ENCODE measurements around the gene CCDC12.
A peak's percentile ranks its signal among the peaks of the same experiment; 100 is the strongest.

CCDC12 gene

DNA sequence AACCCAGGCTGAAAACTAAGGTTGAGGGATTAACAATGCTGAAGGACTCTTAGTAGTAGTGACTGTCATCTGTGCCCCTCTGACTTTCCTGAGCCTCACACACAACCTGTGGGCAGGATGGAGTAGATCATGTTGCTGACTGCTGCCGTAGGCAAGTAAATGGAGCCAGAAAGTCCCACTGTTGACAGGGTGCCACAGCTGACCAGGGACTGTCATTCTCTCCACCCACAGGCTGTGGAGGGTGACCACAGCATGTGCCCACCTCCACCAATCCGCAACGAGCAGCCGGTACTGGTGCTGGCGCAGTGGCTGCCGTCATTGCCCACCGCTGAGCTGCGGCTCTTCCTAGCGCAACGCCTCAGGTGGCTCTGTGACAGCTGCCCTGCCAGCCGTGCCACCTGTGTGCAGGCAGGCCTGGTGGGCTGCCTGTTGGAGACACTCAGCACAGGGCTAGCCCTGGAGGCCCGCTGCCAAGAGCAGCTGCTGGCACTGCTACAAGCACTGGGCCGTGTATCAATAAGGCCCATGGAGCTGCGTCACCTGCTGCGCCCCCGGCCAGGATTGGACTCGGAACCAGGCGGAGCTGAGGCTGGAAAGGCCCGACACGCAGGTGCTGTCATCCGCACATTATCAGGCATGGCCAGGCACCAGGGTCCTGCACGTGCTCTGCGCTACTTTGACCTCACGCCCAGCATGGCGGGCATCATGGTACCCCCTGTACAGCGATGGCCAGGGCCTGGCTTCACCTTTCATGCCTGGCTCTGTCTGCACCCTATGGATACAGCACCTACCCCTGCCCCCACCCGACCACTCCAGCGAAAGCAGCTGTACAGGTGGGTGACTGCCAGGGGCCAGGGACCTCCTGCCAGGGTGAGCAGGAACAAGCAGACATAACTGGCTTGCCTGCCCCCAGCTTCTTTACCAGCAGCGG is 18.5 kb upstream of the CCDC12 start:
- no peak for DNase-seq

DNA sequence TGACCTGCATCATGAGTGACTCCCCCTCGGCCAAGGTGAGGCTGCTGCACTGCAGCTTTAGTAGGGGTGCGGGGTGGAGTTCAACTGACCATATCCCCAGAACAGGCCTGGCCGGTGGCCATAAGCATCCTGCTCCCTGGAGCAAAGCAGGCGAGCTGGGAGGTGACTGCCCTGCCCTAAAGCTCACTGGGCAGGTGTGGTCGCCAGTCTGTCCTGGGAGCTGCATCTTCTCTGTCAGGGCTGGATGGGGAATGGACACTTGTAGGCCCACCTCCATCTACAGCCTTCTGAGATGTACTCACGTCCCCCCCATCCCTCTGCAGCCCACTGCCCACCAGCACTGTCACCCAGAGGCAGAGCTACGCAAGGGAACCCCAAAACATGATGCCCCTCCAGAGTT is 17.4 kb upstream of the CCDC12 start:
- DNase-seq, result no peak

DNA sequence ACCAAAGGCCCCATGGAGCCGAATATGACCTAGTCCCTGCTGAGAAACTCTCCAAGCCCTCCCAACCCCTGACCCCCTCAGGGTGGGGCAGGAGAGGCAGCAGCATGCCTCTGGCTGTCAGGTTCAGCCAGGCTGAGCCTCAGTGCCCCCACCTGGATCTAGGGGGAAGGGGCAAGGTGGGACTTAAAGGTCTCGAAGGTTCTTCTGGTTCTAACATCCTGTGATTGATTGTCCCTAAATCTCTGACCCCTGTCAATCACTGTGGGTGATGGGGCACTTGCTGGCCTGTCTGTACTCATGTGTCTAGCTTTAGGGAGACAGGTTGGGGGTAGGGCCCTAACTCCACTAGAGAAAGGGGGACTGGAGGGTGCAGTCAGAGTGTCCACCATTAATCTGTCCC is 16.7 kb upstream of the CCDC12 start:
- DNase-seq, result no peak

DNA sequence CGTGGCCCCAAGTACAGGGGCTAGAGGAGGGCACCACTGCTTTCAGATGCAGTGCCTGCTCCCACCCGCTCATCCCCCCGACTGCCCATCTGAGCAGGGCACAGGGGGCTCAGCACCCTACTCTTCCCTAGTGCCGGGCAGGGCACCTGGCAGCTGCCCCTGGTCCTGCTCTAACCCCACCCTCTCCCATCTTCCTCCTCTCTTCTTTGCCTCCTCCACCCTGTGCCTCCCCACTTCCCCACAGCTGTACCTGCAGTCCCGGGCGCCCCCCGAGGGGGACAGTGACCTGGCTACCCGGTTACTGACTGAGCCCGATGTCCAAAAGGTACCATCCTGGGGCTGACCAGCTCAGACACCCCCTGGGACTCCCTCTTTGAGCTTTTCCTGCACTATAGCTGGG is 15.7 kb upstream of the CCDC12 start:
- no peak for DNase-seq

DNA sequence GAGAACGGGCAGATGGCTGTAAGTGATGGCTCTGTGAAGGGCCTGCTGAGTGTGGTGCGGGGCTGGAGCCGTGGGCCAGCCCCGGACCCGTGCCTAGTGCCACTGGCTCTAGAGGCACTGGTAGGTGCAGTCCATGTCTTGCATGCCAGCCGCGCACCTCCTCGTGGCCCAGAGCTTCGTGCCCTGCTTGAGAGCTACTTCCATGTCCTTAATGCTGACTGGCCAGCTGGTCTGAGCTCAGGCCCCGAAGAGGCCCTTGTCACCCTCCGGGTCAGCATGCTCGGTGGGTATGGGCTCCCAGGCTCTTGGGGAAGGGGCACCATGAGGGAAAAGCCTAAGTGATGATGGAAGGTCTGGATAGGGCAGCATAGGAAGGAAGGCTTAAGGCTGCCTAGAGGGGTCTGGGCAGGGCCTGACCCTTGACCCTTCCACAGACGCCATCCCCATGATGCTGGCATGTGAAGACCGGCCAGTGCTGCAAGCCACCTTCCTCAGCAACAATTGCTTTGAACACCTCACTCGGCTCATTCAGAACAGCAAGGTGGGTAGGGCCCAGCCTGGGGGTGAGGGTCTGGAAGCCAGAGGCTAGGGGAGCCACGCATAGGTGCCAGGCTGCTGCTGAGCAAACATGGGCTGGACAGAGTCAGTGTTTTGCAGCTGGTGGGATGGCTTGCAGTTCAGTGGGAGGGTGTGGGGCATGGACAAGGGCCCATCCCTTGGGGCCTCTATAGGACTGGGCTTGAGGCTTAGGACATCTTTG is 15.0 kb upstream of the CCDC12 start:
- no peak for DNase-seq

DNA sequence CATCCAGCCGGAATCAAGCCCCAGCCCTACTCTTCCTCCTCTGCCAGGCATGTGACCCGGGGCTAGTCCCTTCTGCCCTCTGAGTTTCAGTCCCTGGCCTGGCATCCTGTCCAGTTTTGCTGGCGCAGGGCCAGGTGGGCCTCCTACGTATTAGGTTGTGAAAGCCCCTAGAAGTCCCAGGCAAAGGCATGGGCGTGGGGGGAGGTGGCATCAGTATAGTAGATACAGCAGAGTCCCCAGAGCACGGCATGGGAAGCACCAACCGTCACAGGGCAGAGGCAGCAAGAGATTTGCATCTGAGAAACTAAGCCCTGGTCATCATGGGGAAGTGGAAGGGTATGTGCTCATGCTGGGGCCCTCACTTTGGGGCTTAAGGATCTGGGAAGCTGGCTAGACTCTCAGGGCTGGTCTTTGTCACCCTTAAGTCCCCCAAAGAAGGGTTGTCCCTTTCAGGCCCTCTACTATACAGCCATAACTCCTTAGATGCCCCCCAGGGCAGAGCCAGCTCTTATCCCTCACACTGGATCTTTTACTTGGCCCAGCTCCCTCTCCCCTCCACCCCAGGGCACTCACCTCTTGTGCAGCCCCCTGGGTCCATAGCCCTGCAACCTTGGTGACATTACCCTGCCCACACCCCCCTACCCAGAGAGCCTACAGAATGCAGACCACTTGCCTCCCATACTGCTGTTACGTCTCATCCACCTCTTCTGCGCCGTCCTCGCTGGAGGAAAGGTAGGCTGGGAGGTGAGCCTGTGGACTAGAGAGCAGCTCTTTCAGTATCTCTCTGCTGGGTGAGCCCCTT is 14.2 kb upstream of the CCDC12 start:
- DNase-seq, result peak in 1 of 2 donors; percentile 55

DNA sequence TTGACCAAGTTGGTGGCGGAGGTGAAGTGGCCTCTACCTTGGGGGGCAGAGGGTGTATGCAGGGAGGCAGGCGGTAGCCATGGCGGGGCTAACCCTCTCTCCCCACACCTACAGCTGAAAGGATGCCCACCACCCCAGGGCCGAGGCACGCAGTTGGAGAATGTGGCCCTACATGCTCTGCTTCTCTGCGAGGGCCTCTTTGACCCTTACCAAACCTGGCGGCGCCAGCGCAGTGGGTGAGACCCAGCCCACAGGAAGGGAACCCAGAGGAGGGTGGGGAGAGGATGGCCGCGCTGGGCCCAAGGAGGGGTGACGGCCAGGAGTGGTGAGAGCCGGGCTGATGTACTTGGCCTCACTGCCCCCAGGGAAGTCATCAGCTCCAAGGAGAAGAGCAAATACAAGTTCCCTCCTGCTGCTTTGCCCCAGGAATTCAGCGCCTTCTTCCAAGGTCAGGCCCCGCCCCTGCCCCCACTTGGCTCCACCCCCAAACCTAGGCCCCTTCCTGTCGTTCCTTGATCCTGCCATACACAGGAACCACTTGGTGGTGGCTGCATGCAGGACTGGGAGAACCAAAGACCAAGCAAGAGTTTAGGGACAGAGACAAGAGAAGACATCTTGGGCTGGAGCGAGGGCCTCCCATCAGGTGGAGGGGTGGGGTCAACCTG is 12.7 kb upstream of the CCDC12 start:
- no peak for DNase-seq

DNA sequence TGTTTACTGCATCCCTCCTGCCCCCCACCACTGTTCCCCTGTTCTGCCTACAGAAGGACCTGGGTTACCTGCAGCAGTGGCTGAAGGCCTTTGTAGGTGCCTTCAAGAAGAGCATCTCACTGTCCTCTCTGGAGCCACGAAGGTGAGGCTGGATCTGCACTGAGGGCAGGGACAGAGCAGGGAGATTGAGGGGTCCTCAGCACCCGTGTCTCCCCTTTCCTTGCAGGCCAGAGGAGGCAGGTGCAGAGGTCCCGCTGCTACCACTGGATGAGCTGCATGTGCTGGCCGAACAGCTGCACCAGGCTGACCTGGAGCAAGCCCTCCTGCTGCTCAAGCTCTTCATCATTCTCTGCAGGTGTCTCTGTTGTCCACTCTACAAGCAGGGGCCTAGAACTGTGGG is 12.1 kb upstream of the CCDC12 start:
- no peak for DNase-seq

DNA sequence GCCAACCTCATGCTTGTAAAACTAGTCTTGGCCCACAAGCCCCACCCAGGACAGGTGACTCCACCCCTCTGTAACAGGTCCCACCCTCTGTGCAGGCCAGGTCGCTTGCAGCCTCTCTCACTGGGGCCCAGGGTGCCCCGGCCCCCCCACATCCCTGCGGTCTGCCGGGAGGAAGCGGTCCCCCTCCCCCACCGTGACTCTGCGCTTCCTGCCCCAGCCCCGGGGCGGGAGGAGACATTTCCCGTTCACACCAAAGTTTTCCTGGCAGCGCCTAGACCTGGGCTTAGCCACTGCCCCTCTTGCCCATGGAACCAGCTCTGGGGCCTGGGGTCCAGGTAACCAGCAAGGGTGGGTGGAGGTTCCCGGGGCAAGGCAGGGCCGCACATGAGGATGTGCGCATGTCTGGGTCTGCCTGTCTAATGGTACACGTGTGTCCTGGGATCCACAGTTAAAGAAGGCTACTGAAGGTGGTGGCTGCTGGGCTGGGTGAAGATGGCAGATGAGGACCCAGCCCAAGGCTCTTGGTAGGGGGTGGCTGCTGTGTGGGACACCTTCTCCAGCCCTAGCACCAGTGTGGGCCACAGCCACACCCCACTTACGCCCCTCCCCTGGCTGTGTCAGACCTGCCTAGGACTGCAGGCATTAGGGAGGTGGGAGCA is 11.3 kb upstream of the CCDC12 start:
- peak; percentile 90 to 92 for DNase-seq

DNA sequence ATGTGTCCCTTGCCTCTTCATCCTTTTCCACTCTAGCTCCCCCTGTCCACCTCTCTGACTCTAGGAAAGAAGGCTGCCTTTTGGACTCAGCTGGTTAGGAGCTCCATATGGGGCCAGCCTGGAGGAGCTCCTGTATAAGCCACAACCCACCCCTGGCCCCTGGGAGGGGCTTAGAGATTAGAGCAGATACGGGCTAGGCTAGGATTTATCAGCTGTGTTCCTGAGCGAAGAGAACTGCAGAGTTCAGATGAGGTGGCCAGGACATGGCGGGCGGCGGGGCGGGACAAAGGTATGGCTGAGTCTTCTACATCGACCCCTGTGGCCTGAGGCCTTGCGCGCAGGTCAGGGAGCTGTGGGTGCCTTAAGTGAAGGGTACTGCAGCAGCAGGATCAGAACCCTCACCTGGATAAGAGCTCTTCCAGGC is 10.8 kb upstream of the CCDC12 start:
- DNase-seq, result no peak

DNA sequence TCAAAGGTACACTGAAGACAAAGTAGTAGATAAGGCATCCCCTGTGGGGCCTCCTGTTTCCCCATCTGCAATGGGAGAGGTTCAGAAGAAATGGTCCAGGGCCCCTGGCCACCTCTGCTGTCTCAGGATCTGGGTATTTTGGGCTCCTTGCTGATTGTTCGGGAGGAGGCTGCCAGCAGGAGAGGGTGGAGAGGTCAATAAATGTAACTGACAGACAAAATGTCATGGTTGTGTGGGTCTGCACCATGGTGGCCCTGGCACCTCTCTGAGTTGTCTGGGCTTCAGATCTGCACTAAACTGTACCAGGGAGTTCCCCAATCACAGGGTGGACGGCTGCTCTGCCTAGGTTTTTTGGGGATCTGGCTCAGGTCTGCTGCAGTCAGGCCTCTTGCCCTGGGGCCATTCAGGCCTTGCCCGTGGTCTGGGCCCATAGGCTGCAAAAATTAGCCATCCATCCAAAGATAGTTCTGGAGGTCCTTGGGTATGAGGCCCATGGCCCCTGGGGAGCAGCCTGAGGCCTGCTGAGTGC is 10.3 kb upstream of the CCDC12 start:
- no peak for DNase-seq

DNA sequence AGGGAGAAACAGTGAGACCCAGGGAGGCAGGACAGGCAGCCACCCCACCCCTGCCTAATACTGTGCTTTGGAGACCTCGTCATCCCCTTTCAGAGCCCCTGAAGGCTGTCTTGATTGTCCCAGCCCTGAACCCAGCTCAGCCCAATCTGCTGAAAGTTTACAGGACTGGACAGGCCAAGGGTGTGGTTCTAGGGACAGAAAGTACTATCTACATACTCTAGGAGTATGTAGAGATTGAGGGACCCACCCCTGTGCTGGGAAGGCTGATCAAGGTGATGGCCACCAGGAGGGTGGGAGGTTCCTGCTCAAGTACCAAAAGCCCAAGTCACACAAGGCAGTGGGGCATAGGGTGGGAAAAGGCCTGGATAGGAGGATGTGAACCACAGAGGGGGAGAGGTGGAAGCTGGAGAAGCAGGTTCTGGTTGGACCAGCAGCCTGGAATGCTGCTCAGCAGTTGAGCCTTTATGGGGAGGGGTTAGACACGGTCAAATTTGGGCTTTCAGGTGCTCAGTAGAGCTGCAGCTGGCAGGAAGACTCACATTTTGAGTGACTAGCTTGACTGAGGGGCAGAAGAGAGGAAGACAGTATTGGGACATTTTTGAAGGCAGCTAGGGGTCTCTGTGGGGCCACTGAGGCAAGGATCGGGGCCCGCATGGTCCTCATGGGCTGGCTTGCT is 9.6 kb upstream of the CCDC12 start:
- DNase-seq, result no peak

DNA sequence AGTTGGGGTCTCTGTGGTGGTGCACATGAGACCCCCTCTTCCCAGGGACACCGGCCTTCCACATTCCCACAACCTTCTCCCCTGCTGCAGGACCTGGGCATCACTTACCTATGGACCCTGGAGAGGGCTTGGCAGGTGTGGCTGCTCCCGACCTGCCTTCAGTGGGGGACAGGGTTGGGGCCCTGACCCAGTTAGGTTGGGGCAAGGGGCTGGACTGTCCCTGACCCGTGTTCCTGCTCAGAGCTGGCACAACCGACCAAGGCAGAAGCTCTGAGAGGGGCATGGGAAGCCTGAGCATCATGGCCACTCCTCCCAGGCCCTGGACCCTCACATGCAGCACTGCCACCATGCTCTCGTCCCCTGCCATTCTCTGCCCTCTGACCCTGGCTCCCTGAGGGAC is 9.0 kb upstream of the CCDC12 start:
- no peak for DNase-seq

DNA sequence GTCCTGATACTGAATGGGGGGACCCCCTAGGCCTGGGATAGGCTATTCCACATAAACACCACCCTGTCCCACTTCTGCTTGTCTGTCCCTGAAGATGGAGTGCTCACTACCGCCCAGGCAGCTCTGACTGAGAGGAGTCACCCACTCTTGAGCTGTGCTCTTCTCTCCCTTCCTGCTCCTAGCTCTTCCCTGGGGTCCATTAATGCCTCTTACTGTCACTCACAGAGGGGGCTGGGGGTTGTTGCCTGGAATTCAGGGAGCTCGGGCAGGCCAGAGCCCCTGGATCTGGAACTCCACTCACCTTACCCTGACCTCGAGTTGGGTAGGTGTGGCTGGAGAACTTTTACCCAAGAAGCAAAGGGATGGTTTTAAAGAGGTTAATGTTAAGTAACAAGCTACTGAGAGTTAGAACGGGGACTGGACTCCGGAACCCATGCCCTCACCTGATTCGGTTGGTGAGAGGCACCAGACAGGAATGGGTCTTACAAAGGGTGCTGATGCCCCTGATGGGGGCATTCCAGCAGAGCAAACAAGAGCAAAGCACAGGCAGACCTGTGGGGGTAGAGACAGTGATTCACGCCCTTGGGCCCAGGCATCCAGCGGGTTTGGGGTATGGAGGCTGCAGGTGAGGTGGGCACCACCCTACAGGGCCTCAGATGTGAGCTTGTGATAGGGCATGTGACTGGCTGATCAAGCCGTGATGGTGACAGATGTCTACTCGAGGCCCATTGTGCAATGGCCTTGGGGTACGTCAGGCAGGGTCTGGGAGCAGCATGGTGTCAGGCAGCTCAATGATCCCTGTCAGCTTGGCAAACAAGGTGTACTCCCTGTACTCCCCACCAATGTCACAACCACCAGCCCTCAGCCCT is 8.3 kb upstream of the CCDC12 start:
- no peak for DNase-seq

DNA sequence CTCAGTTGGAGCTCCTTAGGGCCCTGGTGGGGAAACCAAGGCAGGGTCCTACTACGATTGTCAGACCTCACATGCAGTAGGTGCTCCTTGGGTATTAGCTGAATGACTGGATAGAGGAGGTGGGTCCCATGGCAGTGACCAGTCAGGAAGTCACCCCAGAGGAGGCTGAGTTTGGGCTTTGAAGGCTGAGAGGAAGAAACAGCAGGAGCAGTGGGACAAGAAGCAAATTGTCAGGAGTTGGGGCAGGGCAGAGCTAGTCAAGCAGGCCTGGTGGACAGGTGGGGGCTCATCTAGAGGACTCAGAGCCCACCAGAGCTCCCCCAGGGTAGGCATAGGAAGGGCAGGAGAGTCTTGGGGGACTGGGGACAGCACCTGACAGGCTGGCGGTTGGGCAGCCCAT is 6.0 kb upstream of the CCDC12 start:
- no peak for DNase-seq

DNA sequence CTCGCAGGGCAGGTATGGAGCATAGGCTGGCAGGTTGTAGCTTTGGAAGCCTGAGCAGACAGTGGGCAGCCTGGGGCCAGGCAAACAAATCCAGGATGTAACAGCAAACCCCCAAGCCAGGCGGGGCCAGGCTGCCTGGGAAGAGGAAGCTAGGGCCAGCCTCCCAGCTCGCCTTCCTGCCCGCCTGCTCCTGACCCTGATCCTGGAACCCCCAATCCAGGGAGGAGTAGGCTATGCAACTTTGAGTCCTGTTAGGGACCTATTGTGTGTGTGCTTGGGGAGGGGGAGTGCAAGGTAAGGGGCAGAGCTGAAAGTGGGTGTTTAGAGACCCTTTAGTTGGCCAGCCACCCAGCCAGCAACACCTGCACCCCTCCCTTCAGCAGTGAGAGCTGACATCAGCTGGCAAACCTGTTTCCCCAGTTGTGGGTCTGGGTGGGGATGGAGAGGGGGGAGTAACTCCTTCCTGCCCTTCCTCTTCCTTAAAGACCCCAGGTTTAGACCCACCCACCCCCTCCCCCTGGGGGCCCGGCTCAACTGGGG is 5.5 kb upstream of the CCDC12 start:
- DNase-seq, result no peak

DNA sequence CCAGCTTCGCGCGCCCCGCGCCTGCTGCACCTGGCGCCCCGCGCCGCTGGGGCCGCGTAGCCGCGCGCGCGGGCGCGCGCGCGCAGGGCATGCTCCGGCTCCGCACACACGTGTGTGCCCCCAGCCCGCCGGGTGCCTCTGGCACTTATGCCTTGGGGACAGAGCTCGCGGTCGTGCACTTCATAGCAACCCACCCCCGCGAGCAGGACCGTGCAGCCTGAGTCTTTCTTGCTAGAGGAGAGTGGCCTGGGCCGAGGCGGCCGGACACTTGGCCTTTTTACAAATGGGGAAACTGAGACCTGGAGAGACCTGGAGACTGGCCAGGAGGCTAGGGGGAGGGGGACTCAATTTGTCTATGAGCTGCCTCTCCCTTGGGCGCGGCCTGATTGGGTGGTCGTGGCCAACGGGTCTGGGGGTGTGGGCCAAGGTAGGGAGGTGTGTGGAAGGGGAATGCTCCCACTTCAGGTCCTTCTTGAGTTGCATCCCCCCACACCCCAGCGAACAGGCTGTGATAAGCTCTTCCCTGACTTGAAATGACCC is 3.5 kb upstream of the CCDC12 start:
- DNase-seq, result no peak

DNA sequence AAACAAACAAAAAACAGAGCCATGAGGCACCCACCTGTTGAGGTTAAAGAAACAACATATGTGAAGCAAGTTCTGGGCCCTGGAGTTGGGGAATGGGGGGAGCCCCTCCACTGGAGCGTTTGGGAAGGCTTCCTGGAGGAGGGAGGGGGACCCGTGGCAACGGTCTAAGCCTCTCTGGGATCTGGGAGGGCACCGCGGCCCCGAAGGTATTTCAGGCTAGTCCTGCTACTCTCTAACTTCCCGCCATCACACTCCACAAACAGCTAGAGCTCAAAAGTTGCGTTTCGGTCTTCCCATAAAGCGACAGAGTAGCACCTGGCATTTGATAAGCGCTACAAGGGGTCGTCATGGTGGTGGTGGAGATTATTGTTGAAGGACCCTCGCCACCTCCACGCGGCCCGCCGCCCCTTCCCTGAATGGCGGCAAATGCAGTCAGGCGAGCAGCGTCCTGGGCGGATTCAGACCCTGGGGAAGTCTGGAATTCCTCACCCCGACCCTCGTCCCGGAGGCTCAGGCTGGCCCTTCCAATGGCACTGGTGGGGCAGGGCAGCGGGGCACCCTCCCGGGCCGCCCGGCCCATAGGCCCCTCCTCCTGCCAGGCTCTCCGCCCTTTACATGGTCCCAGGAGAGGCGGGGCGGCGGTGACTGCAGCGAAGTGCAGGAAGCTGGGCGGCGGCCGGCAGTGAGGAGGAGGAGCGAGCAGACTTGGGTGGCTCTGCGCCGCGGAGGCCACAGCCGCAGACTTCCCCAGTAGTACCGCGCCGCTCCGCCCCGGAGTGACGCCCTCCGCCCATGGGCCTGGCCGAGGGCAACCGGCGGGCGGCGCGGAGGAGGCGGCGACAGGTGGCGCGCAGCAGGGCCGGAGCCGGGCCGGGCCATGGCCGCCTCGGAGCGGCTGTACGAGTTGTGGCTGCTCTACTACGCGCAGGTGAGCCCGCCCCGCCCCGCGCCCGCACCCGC is 2.7 kb upstream of the CCDC12 start, which contains the start of gene NBEAL2:
NBEAL2 (plus strand) TSS at position 682 of the 960 bp plus-strand sequence; CDS start at position 878, 196 bp downstream.
- peak; percentile 95 to 97 for DNase-seq

Data from CD4-positive, alpha-beta T cell treated with Interleukin-1 beta for 1 hour (primary cell).